HepG2 (cell line): ENCODE results near the gene MYH16. TPM values are rescaled to one million over a fixed set of nuclear protein-coding genes. Genes with fewer than 3 reads are reported as not detected.

ENCODE experiments used
- ATAC-seq: fragments of 200-7000 bp; cut with Tn5 transposase; 3 replicates; pipeline ENCODE4 v1.9.1; 2020; ENCODE audit warnings: mild to moderate bottlenecking, moderate library complexity
- BruUV-seq: library from RNA; stranded (reverse); fragments of 400-500 nt; replicated peaks from 2 replicates; lab custom pipeline; 2021; lab: Mats Ljungman, UMichigan
- CTCF ChIA-PET: fragments of 300-600 bp; formaldehyde crosslinking; extraction: SDS; loops from one replicate; lab custom pipeline; 2021; ENCODE audit warnings: low total read pairs, inconsistent platforms, low intra/inter-chr PET ratio; lab: Yijun Ruan, JAX
- POLR2A ChIA-PET: fragments of 350-600 bp; sonication (Branson Sonifier 250); formaldehyde crosslinking; loops from one replicate; lab custom pipeline; 2020; ENCODE audit warnings: antibody characterized with exemption, inconsistent platforms; lab: Yijun Ruan, JAX
- DNase-seq: peaks from one replicate; pipeline ENCODE4 v3.0.0-alpha.2; 2015; ENCODE audit warnings: low spot score
- FAIRE-seq: peaks from 3 replicates; lab custom pipeline; 2011; peaks lifted over from hg19 to GRCh38; lab: Jason Lieb, UNC
- H2AFZ ChIP-seq: one replicate; pipeline ENCODE4 v1.6.1; 2011; ENCODE audit warnings: low read length, inconsistent platforms
- H3K27ac ChIP-seq: fragments of 300-600 bp; 3 replicates; pipeline ENCODE4 v1.8.0; 2011; ENCODE audit warnings: mixed run types, mild to moderate bottlenecking, mixed read lengths, low read length, inconsistent platforms; ENCODE audit not compliant: insufficient read depth; ENCODE audit errors: extremely low read length
- H3K27me3 ChIP-seq, 2 experiments: fragments of 200-600 bp in 1 of 2; 2 replicates in 1 of 2; 3 replicates in 1 of 2; pipeline versions ENCODE4 v1.6.0 to v1.8.0; 2011; ENCODE audit warnings: low read length in 2 of 2, mild to moderate bottlenecking in 2 of 2, moderate library complexity in 2 of 2, inconsistent platforms in 1 of 2; ENCODE audit not compliant: insufficient read depth in 2 of 2, control insufficient read depth in 1 of 2
- H3K36me3 ChIP-seq, 2 experiments: fragments of 200-600 bp in 1 of 2; replicated peaks in 1 of 2; 2 replicates in 1 of 2; 3 replicates in 1 of 2; pipeline versions ENCODE4 v1.5.1 to v1.8.0; 2011; ENCODE audit warnings: low read length in 2 of 2, inconsistent platforms in 1 of 2; ENCODE audit not compliant: insufficient read depth in 2 of 2, control insufficient read depth in 1 of 2
- H3K4me1 ChIP-seq: 2 replicates; pipeline ENCODE4 v1.5.1; 2012; ENCODE audit warnings: low read length, inconsistent platforms; ENCODE audit not compliant: insufficient read depth
- H3K4me2 ChIP-seq: 2 replicates; pipeline ENCODE4 v1.6.0; 2011; ENCODE audit warnings: low read depth, low read length, inconsistent platforms
- H3K4me3 ChIP-seq, 3 experiments: fragments of 200-600 bp in 1 of 3; sonication (generic), shearing (Covaris generic) in 1 of 3; replicated peaks in 1 of 3; 2 replicates each; pipeline ENCODE4 v1.5.1; 2011 to 2016; ENCODE audit warnings: low read length in 3 of 3, inconsistent platforms in 2 of 3, low read depth in 2 of 3, mild to moderate bottlenecking in 2 of 3, control low read depth in 1 of 3, mixed read lengths in 1 of 3; ENCODE audit not compliant: insufficient read depth in 1 of 3
- H3K79me2 ChIP-seq: one replicate; pipeline ENCODE4 v1.6.1; 2011; ENCODE audit warnings: low read length, inconsistent platforms; ENCODE audit not compliant: insufficient read depth
- H3K9ac ChIP-seq: 2 replicates; pipeline ENCODE4 v1.6.0; 2011; ENCODE audit warnings: mild to moderate bottlenecking, low read depth, low read length, inconsistent platforms; ENCODE audit not compliant: insufficient read depth
- H3K9me3 ChIP-seq: 2 replicates; pipeline ENCODE4 v1.5.1; 2012; ENCODE audit warnings: mild to moderate bottlenecking, low read length
- H4K20me1 ChIP-seq: 2 replicates; pipeline ENCODE4 v1.6.0; 2011; ENCODE audit warnings: inconsistent platforms, mild to moderate bottlenecking, low read length, moderate library complexity; ENCODE audit not compliant: insufficient read depth
- ATM ChIP-seq: fragments of 450-650 bp; IDR thresholded peaks from 2 replicates; pipeline ENCODE4 v1.7.1; 2017; ENCODE audit warnings: mild to moderate bottlenecking, borderline replicate concordance
- E2F2 ChIP-seq: sonication (generic); formaldehyde crosslinking; IDR thresholded peaks from 2 replicates; pipeline ENCODE4 v1.4.0; 2020; ENCODE audit warnings: missing genetic modification reagents, borderline replicate concordance
- EED ChIP-seq: sonication (generic); formaldehyde crosslinking; IDR thresholded peaks from 2 replicates; pipeline ENCODE4 v1.5.0; 2020; ENCODE audit warnings: mild to moderate bottlenecking, missing genetic modification reagents
- REST ChIP-seq, 2 experiments: IDR thresholded peaks; 2 replicates each; pipeline ENCODE4 v1.6.1; 2011 to 2012; ENCODE audit warnings: low read length in 2 of 2, borderline replicate concordance in 1 of 2, low read depth in 1 of 2, mild to moderate bottlenecking in 1 of 2, moderate library complexity in 1 of 2
- SAP130 ChIP-seq: IDR thresholded peaks from 2 replicates; pipeline ENCODE4 v1.6.1; 2016; ENCODE audit warnings: low read depth
- SMAD3 ChIP-seq: sonication (generic); formaldehyde crosslinking; IDR thresholded peaks from 2 replicates; pipeline ENCODE4 v1.4.0; 2020; ENCODE audit warnings: missing genetic modification reagents
- TFAP4 ChIP-seq: sonication (generic); IDR thresholded peaks from 2 replicates; pipeline ENCODE4 v1.6.1; 2016; ENCODE audit warnings: low read depth, borderline replicate concordance
- XBP1 ChIP-seq: sonication (generic); formaldehyde crosslinking; IDR thresholded peaks from 2 replicates; pipeline ENCODE4 v1.5.0; 2020; ENCODE audit warnings: missing genetic modification reagents
- ZNF275 ChIP-seq: sonication (generic); formaldehyde crosslinking; IDR thresholded peaks from 2 replicates; pipeline ENCODE4 v1.8.0; 2022; ENCODE audit warnings: missing genetic modification reagents, mild to moderate bottlenecking, inconsistent platforms, borderline replicate concordance
- ZNF354B ChIP-seq: sonication (generic); formaldehyde crosslinking; IDR thresholded peaks from 2 replicates; pipeline ENCODE4 v1.8.0; 2022; ENCODE audit warnings: mild to moderate bottlenecking, missing genetic modification reagents
- ZNF460 ChIP-seq: sonication (generic); formaldehyde crosslinking; IDR thresholded peaks from 2 replicates; pipeline ENCODE4 v1.5.1; 2020; ENCODE audit warnings: missing genetic modification reagents, mild to moderate bottlenecking, borderline replicate concordance
- ZNF550 ChIP-seq: sonication (generic); formaldehyde crosslinking; IDR thresholded peaks from 2 replicates; pipeline ENCODE4 v1.4.0; 2020; ENCODE audit warnings: mild to moderate bottlenecking, missing genetic modification reagents, borderline replicate concordance
- ZNF570 ChIP-seq: sonication (generic); formaldehyde crosslinking; IDR thresholded peaks from 2 replicates; pipeline ENCODE4 v1.4.0; 2020; ENCODE audit warnings: mild to moderate bottlenecking, missing genetic modification reagents, borderline replicate concordance
- ZNF773 ChIP-seq: sonication (generic); formaldehyde crosslinking; IDR thresholded peaks from 2 replicates; pipeline ENCODE4 v1.4.0; 2020; ENCODE audit warnings: missing genetic modification reagents, borderline replicate concordance
- WGBS: methylation state at CpG from one replicate; pipeline ENCODE4 v1.1.6; 2017; ENCODE audit warnings: low lambda C conversion rate; 5-methylcytosine and 5-hydroxymethylcytosine counted together
- in situ Hi-C: cut with HindIII; loops from 2 replicates; pipeline ENCODE4 v1.10.0; 2017; ENCODE audit warnings: low pct_unique_long_range_greater_than_20kb; ENCODE audit not compliant: extremely low pct_ligation_motif_present
- intact Hi-C: fragments of 100-400 bp; cut with micrococcal nuclease; formaldehyde crosslinking; loops from one replicate; pipeline ENCODE4 v1.10.0; 2022; ENCODE audit not compliant: unreplicated experiment
- polyA plus RNA-seq, 8 experiments: library from polyadenylated mRNA; depleted of rRNA in 3 of 8; stranded (reverse) in 7 of 8; unstranded in 1 of 8; fragments of >200 nt; fragmentation: Illumina TruSeq in 4 of 8; extraction: Trizol in 4 of 8; gene quantifications; 2 replicates each; pipeline versions ENCODE4 v1.2.1 to v1.2.3, GENCODE V29; 2011 to 2016; ENCODE audit warnings: low read depth in 4 of 8, missing spikeins in 1 of 8, mixed read lengths in 1 of 8; ENCODE audit not compliant: insufficient read depth in 1 of 8
- total RNA-seq, 5 experiments: library from RNA; depleted of rRNA; stranded (reverse); fragments of >200 nt; fragmentation: Illumina TruSeq; extraction: Trizol; gene quantifications; 2 replicates each; pipeline ENCODE4 v1.2.3, GENCODE V29; 2016; ENCODE audit warnings: low read depth in 1 of 5
- TF ChIP-seq, protein P1 (sequence below): sonication (generic); formaldehyde crosslinking; IDR thresholded peaks from 2 replicates; pipeline ENCODE4 v1.5.1; 2020; ENCODE audit warnings: missing genetic modification reagents, mild to moderate bottlenecking, borderline replicate concordance

Gene MYH16
- total and polyA plus RNA-seq, 2 of the 13 experiments (the other 11 are each of a cell fraction or from before 2014, with no cell fraction given), result 0.05 to 0.15 TPM

DNA sequence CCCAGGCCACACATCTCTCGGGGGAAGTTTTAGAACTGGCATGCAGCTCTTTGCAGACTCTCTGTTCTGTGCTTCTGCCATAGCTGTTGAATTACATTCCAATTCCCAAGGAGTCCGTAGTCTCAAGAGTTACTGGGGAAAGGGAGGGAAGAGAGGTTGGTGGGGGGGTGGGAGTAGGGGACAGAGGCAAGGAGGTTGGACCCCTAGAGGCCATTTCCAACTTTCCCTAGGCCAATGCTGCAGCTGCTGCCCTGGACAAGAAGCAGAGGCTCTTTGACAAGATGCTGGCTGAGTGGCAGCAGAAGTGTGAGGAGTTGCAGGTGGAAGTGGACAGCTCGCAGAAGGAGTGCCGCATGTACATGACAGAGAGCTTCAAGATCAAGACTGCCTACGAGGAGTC lies 23.8 kb downstream of the MYH16 start (continued):
- TF ChIP-seq, protein P1, sequence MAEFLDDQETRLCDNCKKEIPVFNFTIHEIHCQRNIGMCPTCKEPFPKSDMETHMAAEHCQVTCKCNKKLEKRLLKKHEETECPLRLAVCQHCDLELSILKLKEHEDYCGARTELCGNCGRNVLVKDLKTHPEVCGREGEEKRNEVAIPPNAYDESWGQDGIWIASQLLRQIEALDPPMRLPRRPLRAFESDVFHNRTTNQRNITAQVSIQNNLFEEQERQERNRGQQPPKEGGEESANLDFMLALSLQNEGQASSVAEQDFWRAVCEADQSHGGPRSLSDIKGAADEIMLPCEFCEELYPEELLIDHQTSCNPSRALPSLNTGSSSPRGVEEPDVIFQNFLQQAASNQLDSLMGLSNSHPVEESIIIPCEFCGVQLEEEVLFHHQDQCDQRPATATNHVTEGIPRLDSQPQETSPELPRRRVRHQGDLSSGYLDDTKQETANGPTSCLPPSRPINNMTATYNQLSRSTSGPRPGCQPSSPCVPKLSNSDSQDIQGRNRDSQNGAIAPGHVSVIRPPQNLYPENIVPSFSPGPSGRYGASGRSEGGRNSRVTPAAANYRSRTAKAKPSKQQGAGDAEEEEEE (CRISPR knock-in tag), result no peak
- TF ChIP-seq ZNF460 (CRISPR knock-in tag) (no peak), XBP1 (CRISPR knock-in tag) (no peak), E2F2 (no peak)

- intact Hi-C loops, result no loop called here
- Histone ChIP-seq H3K4me1 (no peaks in the 10 kb centered on the region), H3K4me2 (no peak overlapping the region), H3K36me3 (no peaks in the 10 kb centered on the region), H3K79me2 (no peaks in the 10 kb centered on the region), H2AFZ (no peak overlapping the region), H3K9ac (no peak overlapping the region), H4K20me1 (no peaks in the 10 kb centered on the region), H3K9me3 (no peaks in the 10 kb centered on the region), H3K4me3 (no peak overlapping the region), H3K27ac (no peak overlapping the region), H3K27me3 (no peaks in the 10 kb centered on the region)
- in situ Hi-C loops, result no loop called here
- no peak for FAIRE-seq
- DNase-seq, result no peak
- no TSS peak for BruUV-seq
- ATAC-seq, result no peak
- ChIA-PET POLR2A (no interaction called here), CTCF (no interaction called here)
- WGBS, result 82% methylated on average over 15 of the region's 19 CpGs
- TF ChIP-seq TFAP4 (no peak), ZNF570 (CRISPR knock-in tag) (no peak), EED (CRISPR knock-in tag) (no peak), ZNF275 (CRISPR knock-in tag) (no peak), ZNF550 (CRISPR knock-in tag) (no peak), REST (IDR thresholded peaks at IDR 0.05; ENCODE audit: borderline replicate concordance in 1 of 2, low read depth in 1 of 2, low read length in 2 of 2) (no peak), SAP130 (CRISPR knock-in tag) (no peak), SMAD3 (CRISPR knock-in tag) (no peak), ZNF354B (CRISPR knock-in tag) (no peak), ATM (no peak), ZNF773 (CRISPR knock-in tag) (no peak)
Measured at GRCh38 chr7:99301496-99301895, 28.9 kb downstream of the MYH16 start.
